HepG2 (cell line): ENCODE results near the gene ASCC2. TPM values are rescaled to one million over a fixed set of nuclear protein-coding genes. Genes with fewer than 3 reads are reported as not detected.

ENCODE experiments used
- ARID4A ChIP-seq: sonication (generic); formaldehyde crosslinking; IDR thresholded peaks from 2 replicates; pipeline ENCODE4 v1.5.0; 2020; ENCODE audit warnings: mild to moderate bottlenecking, missing genetic modification reagents, borderline replicate concordance
- DMAP1 ChIP-seq: IDR thresholded peaks from 2 replicates; pipeline ENCODE4 v1.6.1; 2016
- HIC2 ChIP-seq: sonication (generic); formaldehyde crosslinking; IDR thresholded peaks from 2 replicates; pipeline ENCODE4 v1.9.0; 2022; ENCODE audit warnings: low read depth, missing genetic modification reagents
- HNF1B ChIP-seq: sonication (generic); formaldehyde crosslinking; IDR thresholded peaks from 2 replicates; pipeline ENCODE4 v1.5.1; 2020; ENCODE audit warnings: mild to moderate bottlenecking, moderate library complexity, missing genetic modification reagents
- HOXA7 ChIP-seq: sonication (generic); formaldehyde crosslinking; IDR thresholded peaks from 2 replicates; pipeline ENCODE4 v1.8.1; 2022; ENCODE audit warnings: mild to moderate bottlenecking, missing genetic modification reagents, moderate library complexity
- HOXD1 ChIP-seq: sonication (generic); formaldehyde crosslinking; IDR thresholded peaks from 2 replicates; pipeline ENCODE4 v1.5.0; 2020; ENCODE audit warnings: missing genetic modification reagents
- SMYD3 ChIP-seq: sonication (generic); formaldehyde crosslinking; IDR thresholded peaks from 2 replicates; pipeline ENCODE4 v1.8.1; 2023; ENCODE audit warnings: mild to moderate bottlenecking, missing genetic modification reagents
- ZBTB26 ChIP-seq: IDR thresholded peaks from 2 replicates; pipeline ENCODE4 v1.6.1; 2016; ENCODE audit warnings: missing compliant biosample characterization, missing genetic modification reagents, borderline replicate concordance
- ZHX2 ChIP-seq, 2 experiments: sonication (generic) in 1 of 2; formaldehyde crosslinking in 1 of 2; IDR thresholded peaks; 2 replicates each; pipeline versions ENCODE4 v1.6.1 to v1.9.0; 2014 to 2022; ENCODE audit warnings: antibody characterized with exemption in 1 of 2, borderline replicate concordance in 1 of 2, inconsistent platforms in 1 of 2, low read depth in 1 of 2, missing genetic modification reagents in 1 of 2
- ZNF264 ChIP-seq: sonication (generic); formaldehyde crosslinking; IDR thresholded peaks from 2 replicates; pipeline ENCODE4 v1.4.0; 2020; ENCODE audit warnings: missing genetic modification reagents
- ZNF274 ChIP-seq: sonication (generic); formaldehyde crosslinking; IDR thresholded peaks from 2 replicates; pipeline ENCODE4 v1.5.1; 2020; ENCODE audit warnings: mild to moderate bottlenecking, missing genetic modification reagents
- polyA plus RNA-seq, 8 experiments: library from polyadenylated mRNA; depleted of rRNA in 3 of 8; stranded (reverse) in 7 of 8; unstranded in 1 of 8; fragments of >200 nt; fragmentation: Illumina TruSeq in 4 of 8; extraction: Trizol in 4 of 8; gene quantifications; 2 replicates each; pipeline versions ENCODE4 v1.2.1 to v1.2.3, GENCODE V29; 2011 to 2016; ENCODE audit warnings: low read depth in 4 of 8, missing spikeins in 1 of 8, mixed read lengths in 1 of 8; ENCODE audit not compliant: insufficient read depth in 1 of 8
- total RNA-seq, 5 experiments: library from RNA; depleted of rRNA; stranded (reverse); fragments of >200 nt; fragmentation: Illumina TruSeq; extraction: Trizol; gene quantifications; 2 replicates each; pipeline ENCODE4 v1.2.3, GENCODE V29; 2016; ENCODE audit warnings: low read depth in 1 of 5

The ASCC2 gene
- total and polyA plus RNA-seq, 2 of the 13 experiments (the other 11 are each of a cell fraction or from before 2014, with no cell fraction given): 26.2 to 26.3 TPM

- TF ChIP-seq HIC2: 0 out of 2 replicates have a peak, but pooled peaks have one; percentile 43
- TF ChIP-seq ARID4A: peak; percentile 96
- 0 out of 2 replicates have a peak, but pooled peaks have one; percentile 69 for TF ChIP-seq HOXD1 (CRISPR knock-in tag)
- TF ChIP-seq ZNF264 (CRISPR knock-in tag): 0 out of 2 replicates have a peak, but pooled peaks have one; percentile 55
- TF ChIP-seq ZHX2 (IDR thresholded peaks at IDR 0.05; ENCODE audit: low read depth): no peak
- TF ChIP-seq ZHX2 (CRISPR knock-in tag; IDR thresholded peaks at IDR 0.05; ENCODE audit: borderline replicate concordance): peak; percentile 47; the same call in 1 of the 2 replicates
- no peak for TF ChIP-seq SMYD3
- TF ChIP-seq ZBTB26 (CRISPR knock-in tag): peak; percentile 61; the same call in 1 of the 2 replicates
- no peak for TF ChIP-seq HOXA7
- 0 out of 2 replicates have a peak, but pooled peaks have one; percentile 38 for TF ChIP-seq ZNF274 (CRISPR knock-in tag)
- peak; percentile 52; the same call in 1 of the 2 replicates for TF ChIP-seq DMAP1
- peak; percentile 36; the same call in 1 of the 2 replicates for TF ChIP-seq HNF1B (CRISPR knock-in tag)
Measured at GRCh38 chr22:29837741-29838598, at the start of gene ASCC2 (continued).
